Lower lobe of right lung (tissue), 2 donors: ENCODE results near the gene PDE2A. TPM values are rescaled to one million over a fixed set of nuclear protein-coding genes. Genes with fewer than 3 reads are reported as not detected.

Source experiments
- ATAC-seq, 2 donors: fragments of 200-7000 bp; cut with Tn5 transposase; one replicate each; pipeline ENCODE4 v1.9.1; 2020 to 2022; ENCODE audit warnings: mild to moderate bottlenecking in 2 of 2, moderate library complexity in 2 of 2
- DNase-seq: peaks from one replicate; pipeline ENCODE4 v3.0.0-alpha.2; 2020
- H3K27ac ChIP-seq: fragments of 200-600 bp; one replicate; pipeline ENCODE4 v1.8.0; 2022
- H3K27me3 ChIP-seq: fragments of 200-600 bp; one replicate; pipeline ENCODE4 v1.8.0; 2022; ENCODE audit warnings: low read depth
- H3K36me3 ChIP-seq: fragments of 200-600 bp; one replicate; pipeline ENCODE4 v1.8.0; 2022; ENCODE audit warnings: mild to moderate bottlenecking
- H3K4me1 ChIP-seq: fragments of 200-600 bp; one replicate; pipeline ENCODE4 v1.8.0; 2022
- H3K4me3 ChIP-seq: fragments of 200-600 bp; one replicate; pipeline ENCODE4 v1.8.0; 2022; ENCODE audit warnings: mild to moderate bottlenecking
- H3K9me3 ChIP-seq: fragments of 200-600 bp; one replicate; pipeline ENCODE4 v1.8.0; 2022
- CTCF ChIP-seq: fragments of 200-600 bp; IDR thresholded peaks from one replicate; pipeline ENCODE4 v1.8.0; 2022; ENCODE audit warnings: antibody characterized with exemption, mild to moderate bottlenecking
- intact Hi-C: fragments of 100-400 bp; cut with DNase I; formaldehyde crosslinking; loops from one replicate; pipeline ENCODE4 v1.11.0; 2022
- total RNA-seq: library from RNA; stranded (reverse); fragmentation: NEBNext Ultra II Directional; extraction: Animal tissue kit (Norgen Biotek cat#: 25700); gene quantifications from one replicate; pipeline ENCODE4 v1.2.1, GENCODE V29; 2021
- donor health status: DM: no; HTN: yes; CAD: no; lungs with severe emphysema.

PDE2A gene
- total RNA-seq, 1 donor from 2014 or later = 19.5 TPM

GRCh38 chr11:72693271-72693968 is 19.2 kb upstream of the PDE2A start:
- ATAC-seq = no peak
- Histone ChIP-seq H3K9me3 (no peaks in the 10 kb centered on the region), H3K4me1 (no peaks in the 10 kb centered on the region), H3K27ac (no peak overlapping the region), H3K27me3 (no peaks in the 10 kb centered on the region), H3K36me3 (peaks cover 100% of the 10 kb centered on the region), H3K4me3 (no peak overlapping the region)
- intact Hi-C loops = no loop called here
- no peak for TF ChIP-seq CTCF
- no peak for DNase-seq

- no peaks in the 10 kb centered on the region for H3K9me3 ChIP-seq
- H3K4me3 ChIP-seq = no peak overlapping the region
- DNase-seq = no peak
- H3K4me1 ChIP-seq = no peaks in the 10 kb centered on the region
- H3K27me3 ChIP-seq = no peaks in the 10 kb centered on the region
- no peak overlapping the region for H3K27ac ChIP-seq
- TF ChIP-seq CTCF = no peak
- intact Hi-C loops = no loop called here
- no peak for ATAC-seq
- peaks cover 100% of the 10 kb centered on the region for H3K36me3 ChIP-seq
Observed at GRCh38 chr11:72692498-72693237, 18.4 kb upstream of the PDE2A start.

GRCh38 chr11:72690166-72690565 is 15.9 kb upstream of the PDE2A start:
- no peak for TF ChIP-seq CTCF
- ATAC-seq (no peak), DNase-seq (no peak)
- Histone ChIP-seq H3K9me3 (no peaks in the 10 kb centered on the region), H3K4me3 (no peak overlapping the region), H3K27me3 (no peaks in the 10 kb centered on the region), H3K36me3 (peaks cover 100% of the 10 kb centered on the region), H3K27ac (no peak overlapping the region), H3K4me1 (peaks cover 15% of the 10 kb centered on the region)
- intact Hi-C loops = no loop called here

GRCh38 chr11:72688929-72689328 is 14.7 kb upstream of the PDE2A start:
- Histone ChIP-seq H3K4me1 (peaks cover 27% of the 10 kb centered on the region), H3K9me3 (no peaks in the 10 kb centered on the region), H3K27ac (no peak overlapping the region), H3K27me3 (no peaks in the 10 kb centered on the region), H3K36me3 (peaks cover 100% of the 10 kb centered on the region), H3K4me3 (no peak overlapping the region)
- no peak for DNase-seq
- intact Hi-C loops = no loop called here
- no peak for ATAC-seq
- no peak for TF ChIP-seq CTCF

GRCh38 chr11:72688486-72688885 is 14.3 kb upstream of the PDE2A start:
- Histone ChIP-seq H3K4me1 (peaks cover 29% of the 10 kb centered on the region), H3K27ac (no peak overlapping the region), H3K36me3 (peaks cover 100% of the 10 kb centered on the region), H3K9me3 (no peaks in the 10 kb centered on the region), H3K27me3 (no peaks in the 10 kb centered on the region), H3K4me3 (no peak overlapping the region)
- no peak for ATAC-seq
- no peak for TF ChIP-seq CTCF
- no peak for DNase-seq
- intact Hi-C loops = no loop called here
